PC-3 (cell line): ENCODE results near the gene ADK. TPM values are rescaled to one million over a fixed set of nuclear protein-coding genes. Genes with fewer than 3 reads are reported as not detected.

Experiments used
- ATAC-seq: fragments of 200-7000 bp; cut with Tn5 transposase; 2 replicates; pipeline ENCODE4 v1.9.1; 2020; ENCODE audit warnings: mild to moderate bottlenecking, moderate library complexity
- BruUV-seq: library from RNA; stranded (reverse); fragments of 400-500 nt; replicated peaks from 2 replicates; lab custom pipeline; 2021; lab: Mats Ljungman, UMichigan
- CTCF ChIA-PET: fragments of 300-600 bp; sonication (Branson Sonifier 250); formaldehyde crosslinking; loops from one replicate; lab custom pipeline; 2022; ENCODE audit warnings: antibody characterized with exemption; lab: Charles Lee
- POLR2A ChIA-PET: fragments of 300-600 bp; sonication (Branson Sonifier 250); formaldehyde crosslinking; loops from one replicate; lab custom pipeline; 2022; ENCODE audit warnings: antibody characterized with exemption; ENCODE audit not compliant: unreplicated experiment; lab: Charles Lee
- DNase-seq: peaks from one replicate; pipeline ENCODE4 v3.0.0-alpha.2; 2015
- H2AFZ ChIP-seq: fragments of 300-600 bp; sonication (generic); 2 replicates; pipeline ENCODE4 v1.6.0; 2016; ENCODE audit warnings: antibody characterized with exemption, low read length
- H3F3A ChIP-seq: fragments of 300-600 bp; sonication (generic); one replicate; pipeline ENCODE4 v1.6.0; 2017; ENCODE audit warnings: antibody characterized with exemption, low read length, control low read depth, mild to moderate bottlenecking; ENCODE audit not compliant: unreplicated experiment
- H3K27ac ChIP-seq: fragments of 300-600 bp; sonication (generic); 2 replicates; pipeline ENCODE4 v1.5.1; 2016; ENCODE audit warnings: mild to moderate bottlenecking, low read length
- H3K27me3 ChIP-seq: fragments of 300-600 bp; sonication (generic); 2 replicates; pipeline ENCODE4 v1.6.1; 2016; ENCODE audit warnings: low read length, mixed read lengths
- H3K36me3 ChIP-seq: fragments of 300-600 bp; sonication (generic); 2 replicates; pipeline ENCODE4 v1.6.1; 2016; ENCODE audit warnings: low read depth, mixed run types, low read length, mixed read lengths
- H3K4me1 ChIP-seq: fragments of 300-600 bp; sonication (generic); 2 replicates; pipeline ENCODE4 v1.5.1; 2016; ENCODE audit warnings: low read length; ENCODE audit not compliant: insufficient read depth
- H3K4me2 ChIP-seq: fragments of 300-600 bp; sonication (generic); 2 replicates; pipeline ENCODE4 v1.6.0; 2016; ENCODE audit warnings: low read length
- H3K4me3 ChIP-seq: fragments of 300-600 bp; sonication (generic); 2 replicates; pipeline ENCODE4 v1.5.1; 2016; ENCODE audit warnings: mild to moderate bottlenecking, low read length, mixed read lengths
- H3K79me2 ChIP-seq: fragments of 300-600 bp; sonication (generic); 2 replicates; pipeline ENCODE4 v1.6.1; 2017; ENCODE audit warnings: low read length, mixed read lengths
- H3K9ac ChIP-seq: fragments of 300-600 bp; sonication (generic); 2 replicates; pipeline ENCODE4 v1.6.0; 2016; ENCODE audit warnings: mild to moderate bottlenecking, low read length
- H3K9me2 ChIP-seq: fragments of 300-600 bp; sonication (generic); replicated peaks from 2 replicates; pipeline ENCODE4 v1.6.1; 2016; ENCODE audit warnings: mixed run types, low read length, mixed read lengths
- H3K9me3 ChIP-seq: fragments of 300-600 bp; sonication (generic); 2 replicates; pipeline ENCODE4 v1.6.1; 2016; ENCODE audit warnings: low read length, mixed read lengths
- H4K20me1 ChIP-seq: fragments of 300-600 bp; sonication (generic); 2 replicates; pipeline ENCODE4 v1.6.1; 2016; ENCODE audit warnings: low read length, mixed read lengths
- CTCF ChIP-seq: fragments of 300-600 bp; sonication (generic); conservative IDR thresholded peaks from 2 replicates; pipeline ENCODE4 v1.5.1; 2017; ENCODE audit warnings: antibody characterized with exemption, low read depth, mild to moderate bottlenecking, low read length
- EZH2 ChIP-seq: fragments of 300-600 bp; sonication (generic); IDR thresholded peaks from one replicate; pipeline ENCODE4 v1.6.1; 2017; ENCODE audit warnings: antibody characterized with exemption, mild to moderate bottlenecking, low read length; ENCODE audit not compliant: unreplicated experiment
- EZH2phosphoT487 ChIP-seq: fragments of 300-600 bp; sonication (generic); IDR thresholded peaks from 2 replicates; pipeline ENCODE4 v1.6.1; 2018; ENCODE audit warnings: mild to moderate bottlenecking, antibody characterized with exemption, low read length, borderline replicate concordance
- intact Hi-C: fragments of 100-400 bp; cut with micrococcal nuclease; formaldehyde crosslinking; loops from 2 replicates; pipeline ENCODE4 v1.9.0; 2023
- total RNA-seq: library from RNA; depleted of rRNA; stranded (reverse); fragments of >200 nt; gene quantifications from 2 replicates; pipeline ENCODE4 v1.2.3, GENCODE V29; 2014

ADK gene
- total RNA-seq, 1 experiment from 2014 or later, result 256 TPM

- TF ChIP-seq EZH2, result no peak
- TF ChIP-seq CTCF, result no peak
- no peak for TF ChIP-seq EZH2phosphoT487
- Histone ChIP-seq H3K4me3 (no peak overlapping the region), H3K9me3 (no peaks in the 10 kb centered on the region), H3F3A (no peaks in the 10 kb centered on the region), H2AFZ (no peak overlapping the region), H3K79me2 (no peaks in the 10 kb centered on the region), H4K20me1 (no peaks in the 10 kb centered on the region), H3K36me3 (no peaks in the 10 kb centered on the region), H3K9ac (no peak overlapping the region), H3K4me2 (no peak overlapping the region), H3K27me3 (no peaks in the 10 kb centered on the region), H3K9me2 (no peaks in the 10 kb centered on the region), H3K27ac (no peak overlapping the region), H3K4me1 (no peaks in the 10 kb centered on the region)
- DNase-seq, result no peak
- POLR2A ChIA-PET, result interaction anchor here (0.6 kb wide), 1 partner anchor 24 kb away, joined by 3 read pairs; no protein-coding TSS in a partner anchor
- no TSS peak for BruUV-seq
- CTCF ChIA-PET, result no interaction called here
- no peak for ATAC-seq
- intact Hi-C loops, result no loop called here
Measured at GRCh38 chr10:74662635-74663034, 511.6 kb downstream of the ADK start.

DNA sequence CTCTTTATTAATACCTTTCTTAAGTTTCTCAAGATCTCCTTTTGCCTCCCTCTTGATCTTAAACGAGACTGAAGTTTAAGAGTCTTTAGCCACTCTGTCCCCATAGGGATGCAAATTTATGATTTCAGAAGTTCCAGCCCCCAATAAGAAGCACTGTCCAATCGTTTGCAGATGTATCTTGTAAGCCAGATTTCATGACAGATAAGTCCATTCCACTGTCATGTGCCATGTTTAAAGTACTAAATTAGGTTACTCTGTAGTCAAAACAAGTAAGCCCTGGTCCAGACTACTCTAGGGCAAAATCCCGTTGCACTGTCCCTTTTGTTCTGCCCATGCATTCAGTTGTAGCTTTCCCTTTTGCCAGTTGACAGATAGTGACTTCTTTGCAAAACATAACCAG, 518.2 kb downstream of the ADK start:
- Histone ChIP-seq H3K9me3 (no peaks in the 10 kb centered on the region), H3K9me2 (no peaks in the 10 kb centered on the region), H3K36me3 (peaks cover 30% of the 10 kb centered on the region), H3K27ac (no peak overlapping the region), H3K79me2 (no peaks in the 10 kb centered on the region), H3K9ac (no peak overlapping the region), H3K4me2 (no peak overlapping the region), H2AFZ (no peak overlapping the region), H3K27me3 (no peaks in the 10 kb centered on the region), H4K20me1 (no peaks in the 10 kb centered on the region), H3K4me3 (no peak overlapping the region), H3K4me1 (no peaks in the 10 kb centered on the region), H3F3A (no peaks in the 10 kb centered on the region)
- ATAC-seq (no peak), DNase-seq (no peak)
- TF ChIP-seq CTCF (no peak), EZH2 (no peak), EZH2phosphoT487 (no peak)
- ChIA-PET POLR2A (no interaction called here), CTCF (no interaction called here)
- intact Hi-C loops, result no loop called here
- no TSS peak for BruUV-seq

- H3K9me2 ChIP-seq, result no peaks in the 10 kb centered on the region
- CTCF ChIA-PET, result no interaction called here
- no peaks in the 10 kb centered on the region for H3F3A ChIP-seq
- ATAC-seq (no peak), DNase-seq (no peak)
- peaks cover 37% of the 10 kb centered on the region for H3K36me3 ChIP-seq
- no peaks in the 10 kb centered on the region for H3K9me3 ChIP-seq
- H3K27ac ChIP-seq, result no peak overlapping the region
- H3K4me1 ChIP-seq, result no peaks in the 10 kb centered on the region
- POLR2A ChIA-PET, result no interaction called here
- intact Hi-C loops, result no loop called here
- TF ChIP-seq EZH2phosphoT487 (no peak), EZH2 (no peak), CTCF (no peak)
- H3K9ac ChIP-seq, result no peak overlapping the region
- H3K79me2 ChIP-seq, result no peaks in the 10 kb centered on the region
- no peak overlapping the region for H3K4me2 ChIP-seq
- no TSS peak for BruUV-seq
- no peak overlapping the region for H3K4me3 ChIP-seq
- H3K27me3 ChIP-seq, result no peaks in the 10 kb centered on the region
- no peak overlapping the region for H2AFZ ChIP-seq
- no peaks in the 10 kb centered on the region for H4K20me1 ChIP-seq
Measured at GRCh38 chr10:74671716-74672115, 520.7 kb downstream of the ADK start.
